HG03159 (cell line): ENCODE data around the gene SEL1L.
"Not testable (repeated sequence)": the region's sequence is repeated elsewhere in the genome, so short reads cannot be mapped to it uniquely, and the experiment has no call there.

Experiments used
- ATAC-seq: cut with Tn5 transposase; IDR thresholded peaks from one replicate; pipeline ENCODE4 v1.9.1; 2021; ENCODE audit warnings: mild to moderate bottlenecking, moderate library complexity; ENCODE audit not compliant: unreplicated experiment

Gene SEL1L

DNA sequence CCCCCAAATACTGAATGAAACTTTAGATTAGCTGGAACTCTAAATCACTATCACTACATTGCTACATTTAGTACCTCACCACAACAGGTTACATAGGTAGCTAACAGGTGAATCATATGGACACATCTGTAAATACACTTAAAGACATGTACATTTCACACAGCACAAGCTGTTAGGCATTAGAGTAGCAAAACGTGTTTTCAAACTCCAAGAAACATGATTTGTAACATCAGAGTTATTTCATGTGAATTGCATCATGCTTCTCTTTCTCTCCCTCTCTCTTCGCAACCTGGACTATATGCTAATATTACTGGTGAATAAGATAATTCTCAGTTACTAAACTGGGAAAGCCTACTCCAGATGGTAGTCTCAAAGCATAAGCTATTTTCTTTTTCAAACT lies 4.3 kb downstream of the SEL1L start:
- ATAC-seq, result no peak

DNA sequence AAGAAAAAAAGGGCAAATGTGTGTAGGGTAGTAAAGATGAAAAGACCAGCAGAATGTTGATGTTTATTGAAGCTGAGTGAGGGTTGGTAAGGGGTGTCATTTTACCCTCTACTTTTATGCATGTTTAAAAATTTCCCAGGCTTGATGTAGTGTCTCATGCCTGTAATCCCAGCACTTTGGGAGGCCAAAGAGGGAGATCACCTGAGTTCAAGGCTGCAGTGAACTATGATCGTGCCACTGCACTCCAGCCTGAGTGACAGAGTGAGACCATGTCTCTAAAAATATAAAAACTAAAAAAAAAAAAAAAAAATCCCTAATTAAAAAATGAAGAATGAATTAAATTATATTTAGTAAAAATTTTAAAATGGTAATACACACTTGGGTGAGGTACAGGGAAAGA lies 8.5 kb downstream of the SEL1L start:
- no peak for ATAC-seq

DNA sequence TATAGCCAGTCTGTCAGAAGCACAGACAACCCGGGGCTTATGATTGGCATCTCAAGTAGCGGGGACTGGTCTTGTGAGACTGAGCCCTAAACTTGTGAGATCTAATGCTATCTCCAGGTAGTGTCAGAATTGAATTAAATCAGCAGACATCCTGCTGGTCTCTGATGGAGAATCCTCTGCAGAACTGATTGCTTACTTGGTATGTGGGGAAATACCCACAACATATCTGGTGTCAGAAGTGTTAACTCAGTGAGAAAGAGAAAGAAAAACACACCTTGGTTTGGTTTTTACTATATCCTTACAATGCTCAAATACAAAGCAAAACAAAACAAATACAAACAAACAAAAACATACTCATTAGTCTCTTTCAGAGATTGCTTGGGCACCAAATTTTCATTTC lies 10.0 kb downstream of the SEL1L start:
- ATAC-seq, result peak; percentile 45

DNA sequence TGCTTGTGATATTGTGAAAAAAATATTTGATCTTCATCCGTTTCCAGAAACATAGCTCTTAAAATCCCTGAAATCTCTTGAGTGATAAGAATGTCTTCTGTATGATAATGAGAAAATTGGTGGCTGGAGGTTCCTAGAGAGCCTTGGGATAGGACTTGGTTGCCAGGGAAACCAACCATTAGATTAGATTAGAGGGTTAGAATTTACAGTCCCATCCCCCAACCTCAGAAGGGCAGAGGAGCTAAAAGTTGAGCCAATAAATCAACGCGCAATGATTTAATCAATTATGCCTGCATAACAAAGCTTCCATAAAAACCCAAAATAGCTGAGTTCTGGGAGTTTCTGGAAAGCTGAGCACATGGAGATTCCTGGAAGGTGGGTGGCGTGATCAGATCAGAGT lies 10.6 kb downstream of the SEL1L start:
- ATAC-seq, result no peak

DNA sequence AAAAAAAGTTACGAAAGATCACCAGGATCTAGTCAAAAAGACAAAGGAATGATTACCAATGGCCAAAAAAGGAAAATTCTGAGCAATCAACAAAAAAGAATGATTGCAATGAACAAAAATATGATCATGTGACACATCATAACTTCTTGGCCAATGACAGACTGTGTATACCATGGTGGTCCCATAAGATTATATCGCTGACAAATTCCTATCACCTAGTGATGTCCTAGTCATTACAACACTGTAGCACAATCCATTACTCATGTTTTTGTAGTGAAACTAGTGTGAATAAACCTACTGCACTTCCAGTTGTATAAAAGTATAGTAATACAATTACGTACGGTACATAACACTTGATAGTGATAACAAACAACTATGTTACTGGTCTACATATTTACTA lies 12.3 kb downstream of the SEL1L start:
- no peak for ATAC-seq

DNA sequence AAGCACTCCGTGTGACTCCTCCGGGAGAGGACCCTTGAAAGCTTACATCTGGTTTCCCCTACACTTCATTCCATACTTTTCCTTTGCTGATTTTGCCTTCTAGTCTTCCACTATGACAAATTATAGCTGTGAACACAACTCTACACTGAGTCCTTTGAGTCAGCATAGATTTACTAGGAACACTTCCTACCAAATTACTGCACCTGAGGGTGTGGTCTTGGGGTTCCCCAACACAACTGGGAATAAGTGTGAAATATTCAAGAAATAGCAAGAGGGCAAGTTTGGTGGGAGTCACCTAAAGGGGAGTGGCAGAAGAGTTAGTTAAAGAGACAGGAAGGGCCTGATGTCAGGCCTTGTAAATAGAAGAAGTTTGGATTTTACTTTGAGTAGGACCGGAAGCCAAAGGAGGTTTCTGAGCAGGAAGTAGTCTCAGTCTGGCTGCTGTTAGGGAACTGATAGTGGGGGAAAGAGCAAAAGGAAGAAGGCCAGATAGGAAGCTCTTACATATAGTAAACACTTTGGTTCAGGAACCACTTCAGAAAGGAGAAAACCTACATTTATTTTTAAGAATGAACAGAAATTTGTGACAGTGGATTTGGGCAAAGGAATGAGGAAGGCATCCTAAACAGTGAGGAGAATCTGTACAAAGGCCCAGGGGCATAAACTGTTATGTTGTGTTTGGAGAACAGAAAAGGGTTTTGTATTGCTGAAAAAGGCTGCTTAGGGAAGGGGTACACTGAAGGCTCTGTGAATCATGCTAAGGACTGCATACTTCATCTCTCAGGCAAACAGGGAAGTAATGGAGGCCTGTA lies 14.2 kb downstream of the SEL1L start:
- peak; percentile 76 for ATAC-seq

DNA sequence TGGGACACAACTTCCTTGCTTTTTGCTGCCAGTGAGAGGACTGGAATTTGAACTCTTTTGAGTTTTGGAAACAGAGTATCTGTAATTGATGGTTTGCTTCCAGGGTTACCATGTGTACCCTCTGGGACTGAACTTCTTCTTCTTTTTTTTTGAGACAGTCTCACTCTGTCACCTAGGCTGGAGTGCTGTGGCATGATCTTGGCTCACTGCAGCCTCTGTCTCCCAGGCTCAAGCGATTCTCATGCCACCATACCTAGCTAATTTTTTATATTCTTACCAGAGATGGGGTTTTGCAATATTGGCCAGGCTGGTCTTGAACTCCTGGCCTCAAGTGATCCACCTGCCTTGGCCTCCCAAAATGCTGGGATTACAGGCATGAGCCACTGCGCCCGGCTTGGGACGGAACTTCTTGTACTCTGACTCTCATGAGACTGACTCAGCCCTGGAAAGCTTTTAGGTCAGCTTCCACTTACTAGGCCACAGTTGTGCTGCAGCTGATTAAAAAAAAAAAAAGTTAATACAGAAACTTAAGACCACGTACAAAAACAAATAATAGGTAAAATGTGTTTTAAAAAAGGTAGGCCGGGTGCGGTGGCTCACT lies 15.8 kb downstream of the SEL1L start:
- no peak for ATAC-seq

DNA sequence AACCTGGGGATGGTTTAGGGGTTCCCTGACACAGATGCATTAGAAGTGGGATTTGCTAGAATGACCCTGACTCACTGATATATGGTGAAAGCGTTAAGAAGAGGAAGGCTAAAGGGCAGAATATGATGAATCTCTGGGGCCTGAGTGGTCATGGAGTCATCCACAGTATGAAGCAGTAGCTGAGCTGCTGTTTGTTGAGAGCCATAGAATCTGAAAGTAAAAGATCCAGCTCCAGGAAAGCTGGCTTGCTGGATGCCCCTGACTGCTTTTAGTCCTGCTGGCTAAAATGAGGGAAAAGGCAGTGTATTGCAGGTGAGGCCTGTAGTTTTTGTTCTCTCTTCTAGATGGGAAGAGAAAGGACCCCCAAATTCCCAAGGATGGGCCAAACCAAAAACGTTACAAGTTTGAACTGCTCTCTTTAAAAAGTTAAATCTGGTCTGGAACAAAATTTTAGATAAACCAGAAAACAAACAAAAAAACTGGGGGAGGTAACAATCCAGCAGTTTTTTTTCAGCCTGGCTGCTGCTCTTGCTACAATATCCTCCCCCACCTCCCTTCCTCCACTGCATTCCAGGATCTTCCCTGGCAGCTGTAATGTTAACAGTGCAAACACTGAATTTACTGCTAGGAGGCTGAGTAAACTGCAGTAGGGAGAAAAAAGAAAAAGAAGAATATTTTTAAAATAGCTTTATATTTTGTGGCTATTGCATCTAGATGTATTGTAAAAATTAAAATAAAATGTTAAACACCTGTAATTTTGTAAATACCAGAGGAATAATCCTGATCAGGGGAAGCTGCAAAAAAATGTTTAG lies 16.5 kb downstream of the SEL1L start:
- no peak for ATAC-seq

DNA sequence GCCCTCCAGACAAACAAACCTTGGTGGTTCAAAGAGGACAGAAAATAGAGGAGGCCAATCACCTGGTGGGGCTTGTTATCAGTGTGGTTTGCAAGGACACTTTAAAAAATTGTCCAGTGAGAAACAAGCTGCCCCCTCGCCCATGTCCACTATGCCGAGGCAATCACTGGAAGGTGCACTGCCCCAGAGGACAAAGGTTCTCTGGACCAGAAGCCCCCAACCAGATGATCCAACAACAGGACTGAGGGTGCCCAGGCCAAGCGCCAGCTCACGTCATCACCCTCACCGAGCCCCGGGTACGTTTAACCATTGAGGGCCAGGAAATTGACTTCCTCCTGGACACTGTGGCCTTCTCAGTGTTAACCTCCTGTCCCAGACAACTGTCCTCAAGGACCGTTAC lies 17.7 kb downstream of the SEL1L start:
- ATAC-seq, result not testable (repeated sequence)

DNA sequence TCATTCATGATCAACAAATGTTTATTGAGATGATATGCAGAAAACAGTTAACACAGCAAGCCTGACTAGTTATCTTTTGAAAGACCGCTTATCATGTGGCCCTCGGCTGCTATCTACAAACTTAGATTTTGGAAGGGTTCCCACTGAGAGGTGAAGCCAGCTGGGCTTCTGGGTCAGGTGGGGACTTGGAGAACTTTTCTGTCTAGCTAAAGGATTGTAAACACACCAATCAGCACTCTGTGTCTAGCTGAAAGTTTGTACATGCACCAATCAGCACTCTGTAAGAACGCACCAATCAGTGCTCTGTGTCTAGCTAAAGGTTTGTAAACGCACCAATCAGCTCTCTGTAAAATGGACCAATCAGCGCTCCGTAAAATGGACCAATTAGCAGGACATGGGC lies 20.8 kb downstream of the SEL1L start:
- not testable (repeated sequence) for ATAC-seq

DNA sequence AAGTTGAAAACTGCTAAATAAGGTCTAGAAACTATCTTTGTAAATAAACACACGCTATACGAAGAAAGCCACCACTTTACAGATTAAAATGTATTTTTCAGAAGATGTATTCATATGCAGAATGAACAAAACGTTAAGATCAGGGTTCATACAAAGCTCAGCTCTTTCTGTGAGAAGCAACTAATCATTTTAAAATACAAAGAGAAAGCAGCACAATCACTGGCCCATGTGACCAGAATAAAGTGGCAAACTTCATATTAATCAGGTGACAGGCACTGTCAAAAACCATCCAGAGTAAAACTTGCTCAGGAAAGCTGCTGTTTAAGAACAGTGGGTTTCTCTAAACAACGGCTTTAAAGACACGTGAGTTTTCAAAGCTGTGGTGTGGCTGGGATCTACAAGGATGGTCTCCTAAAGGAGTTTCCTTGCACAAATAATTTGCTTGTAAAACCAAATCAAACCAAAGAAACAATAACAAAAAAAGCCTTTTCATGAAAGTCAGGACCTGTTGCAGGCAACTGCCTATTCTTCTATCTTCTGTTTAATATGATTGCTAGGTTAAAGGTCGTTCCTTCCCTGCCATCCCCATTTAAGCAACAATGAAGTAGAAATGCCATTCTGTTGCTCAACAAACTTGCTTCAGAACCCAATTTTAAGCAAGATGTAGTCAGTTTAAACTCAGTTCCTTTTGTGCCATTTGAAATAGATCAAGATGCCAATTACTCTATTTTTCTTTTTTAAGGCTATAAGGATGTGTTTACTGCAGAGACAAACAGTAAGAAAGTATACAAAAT lies 22.3 kb downstream of the SEL1L start:
- ATAC-seq, result no peak

DNA sequence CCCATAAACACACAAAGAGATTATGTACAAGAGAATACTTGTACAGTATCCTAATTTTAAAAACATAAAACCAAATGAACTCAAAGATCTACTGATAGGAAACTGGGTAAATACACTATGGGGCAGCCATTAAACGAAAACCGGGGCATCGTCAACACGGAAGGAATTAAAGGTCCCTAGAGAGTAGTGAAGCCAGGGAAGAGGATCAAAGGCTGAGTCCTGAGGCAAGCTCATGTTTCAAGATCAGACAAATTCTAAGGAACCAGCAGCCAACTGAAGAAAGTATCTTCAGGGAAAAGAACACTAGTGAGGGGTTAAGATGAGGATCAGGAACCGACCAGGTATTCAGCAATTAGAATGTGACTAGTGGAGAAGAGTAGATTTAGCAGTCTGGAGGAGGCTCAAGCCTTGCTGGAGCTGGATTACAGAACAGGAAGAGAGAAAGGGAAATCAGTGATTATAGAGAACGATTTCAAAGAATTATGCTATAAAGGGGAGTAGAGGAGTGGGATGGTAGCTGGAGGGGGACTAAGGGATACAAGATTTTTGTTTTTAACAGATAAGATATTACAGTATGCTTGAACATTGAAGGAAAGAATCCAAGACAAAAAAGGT lies 23.7 kb downstream of the SEL1L start:
- no peak for ATAC-seq

DNA sequence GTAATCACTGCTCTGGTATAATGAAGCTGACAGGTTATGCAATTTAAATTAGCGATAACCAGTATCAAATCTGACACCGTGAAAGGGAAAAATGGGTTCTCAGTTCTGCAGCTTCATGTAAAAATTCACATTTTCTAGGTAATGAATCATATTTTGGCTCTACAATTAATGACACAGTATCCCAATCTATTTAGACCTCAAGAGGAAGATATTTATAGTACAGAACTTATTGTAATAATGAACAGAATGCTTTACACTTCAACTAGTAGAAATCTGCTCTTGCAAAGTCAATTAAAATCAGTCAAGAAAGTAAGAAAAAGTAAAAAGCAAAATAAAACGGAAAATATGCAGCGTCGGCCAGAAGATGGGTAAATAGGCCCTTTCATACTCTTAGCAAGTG lies 24.3 kb downstream of the SEL1L start:
- ATAC-seq, result no peak

DNA sequence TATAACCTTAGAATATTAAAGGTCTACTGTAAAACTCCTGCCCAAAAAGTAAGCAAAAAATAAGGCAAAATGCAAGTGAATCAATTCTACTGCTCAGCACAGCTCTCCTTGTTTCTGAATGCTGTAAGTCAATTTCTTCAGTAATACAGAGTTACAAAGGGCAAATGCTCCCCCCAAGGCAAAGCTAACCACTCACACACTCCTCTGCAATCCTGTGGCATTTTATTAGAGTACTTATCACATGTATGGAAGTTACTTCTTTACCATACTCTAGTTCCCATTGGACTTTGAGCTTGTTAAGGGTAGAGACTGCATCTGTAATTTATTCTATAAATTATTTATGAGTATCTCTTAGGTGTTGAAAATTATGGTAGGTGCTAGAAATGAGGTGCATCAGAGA lies 27.2 kb downstream of the SEL1L start:
- ATAC-seq, result no peak

DNA sequence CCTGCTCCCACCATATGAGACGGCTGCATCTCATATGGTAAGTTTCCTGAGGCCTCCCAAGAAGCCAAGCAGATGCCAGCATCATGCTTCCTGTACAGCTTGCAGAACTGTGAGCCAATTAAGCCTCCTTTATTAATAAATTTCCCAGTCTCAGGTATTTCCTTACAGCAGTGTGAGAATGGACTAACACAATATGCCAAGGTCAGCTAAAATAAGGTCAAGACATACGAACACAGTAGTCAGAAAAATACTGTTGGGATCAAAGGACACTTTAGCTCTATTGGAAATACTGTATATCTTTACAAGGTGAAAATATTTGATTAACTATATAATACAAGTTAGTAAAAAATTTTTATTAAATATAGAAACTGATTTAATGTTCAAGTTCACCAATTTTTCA lies 28.8 kb downstream of the SEL1L start:
- ATAC-seq, result no peak

DNA sequence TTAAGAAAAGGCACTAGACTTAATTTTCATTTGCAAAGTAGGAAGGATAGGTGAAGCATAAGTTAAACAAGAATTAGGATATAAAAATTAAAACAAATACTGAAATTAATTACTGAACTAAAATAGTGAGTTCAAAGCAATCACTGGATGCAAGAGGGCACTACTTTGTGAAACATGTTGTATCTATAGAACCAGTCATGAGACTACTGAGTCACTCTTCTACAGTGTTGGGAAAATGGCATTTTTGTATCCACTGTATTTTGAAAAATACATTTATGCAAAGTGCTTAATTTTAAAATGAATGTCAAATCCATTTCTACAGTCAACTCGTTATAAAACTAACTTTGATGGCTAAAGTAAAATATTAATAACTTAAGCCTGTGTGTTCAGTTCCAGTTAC lies 47.9 kb downstream of the SEL1L start:
- no peak for ATAC-seq

DNA sequence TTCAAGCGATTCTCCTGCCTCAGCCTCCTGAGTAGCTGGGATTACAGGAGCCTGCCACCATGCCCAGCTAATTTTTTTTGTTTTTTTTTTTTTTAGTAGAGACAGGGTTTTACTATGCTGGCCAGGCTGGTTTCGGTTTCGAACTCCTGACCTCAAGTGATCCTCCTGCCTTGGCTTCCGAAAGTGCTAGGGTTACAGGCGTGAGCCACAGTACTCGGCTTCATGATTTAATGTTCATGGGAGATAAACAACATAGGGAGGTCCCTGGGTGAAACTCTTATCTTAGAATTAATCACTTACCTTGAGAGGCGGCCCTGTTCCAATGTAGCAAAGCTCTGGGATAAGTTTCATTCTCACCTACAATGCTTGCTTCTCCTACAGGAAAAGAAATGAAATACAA lies 48.3 kb downstream of the SEL1L start:
- peak; percentile 78 for ATAC-seq

DNA sequence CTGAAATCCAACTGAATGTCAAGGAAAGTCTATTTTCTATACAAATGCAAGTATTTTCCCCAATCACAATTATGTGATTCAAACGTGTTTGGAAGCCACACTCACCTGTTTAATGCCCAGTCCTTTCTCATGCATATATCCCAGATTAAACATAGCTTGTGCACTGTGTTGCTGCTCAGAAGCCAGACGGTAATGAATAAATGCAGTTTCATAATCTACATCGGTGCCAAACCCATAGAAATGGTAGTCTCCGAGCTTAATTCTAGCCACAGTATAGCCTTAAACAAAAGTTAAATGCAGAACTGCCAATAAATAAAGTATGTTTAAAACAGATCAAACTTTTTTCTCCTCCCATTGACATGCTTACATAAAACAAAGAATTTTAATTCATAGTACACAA lies 49.5 kb downstream of the SEL1L start:
- no peak for ATAC-seq

DNA sequence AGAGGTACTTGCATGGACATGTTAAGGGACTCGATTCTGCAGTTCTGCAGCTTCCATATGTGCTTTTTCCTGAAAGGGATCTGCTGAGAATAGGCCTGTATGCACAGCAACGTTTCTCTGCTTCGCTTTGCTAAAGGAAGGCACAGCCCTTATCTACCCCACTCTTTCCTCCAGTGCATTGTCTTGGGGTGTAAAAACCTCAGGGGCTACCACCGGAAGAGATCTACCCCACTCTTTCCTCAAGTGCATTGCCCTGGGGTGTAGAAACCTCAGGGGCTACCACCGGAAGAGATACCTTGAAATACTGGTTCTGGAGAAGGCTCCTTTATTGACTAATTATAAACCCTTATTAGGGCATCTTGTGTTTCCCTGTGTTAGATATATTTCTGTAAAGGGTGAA lies 52.9 kb downstream of the SEL1L start:
- no peak for ATAC-seq

DNA sequence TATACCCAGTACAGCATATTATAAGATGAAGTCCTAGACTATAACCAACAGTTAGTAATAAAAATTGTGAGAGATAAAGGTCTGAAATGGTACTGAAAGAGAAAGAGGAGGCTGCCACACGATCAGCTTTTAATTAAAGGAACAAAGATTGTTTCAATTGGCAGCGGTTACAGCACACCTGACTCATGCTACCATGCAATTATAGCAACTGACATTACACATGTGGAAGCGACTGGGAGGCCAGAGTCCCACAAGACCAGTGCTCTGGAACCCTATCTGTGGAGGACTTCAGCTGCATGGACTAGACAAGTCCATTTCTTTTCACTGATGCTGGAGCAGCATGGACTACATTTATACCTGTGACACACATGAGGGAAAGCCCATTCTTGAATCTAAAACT lies 55.2 kb downstream of the SEL1L start:
- ATAC-seq, result no peak

DNA sequence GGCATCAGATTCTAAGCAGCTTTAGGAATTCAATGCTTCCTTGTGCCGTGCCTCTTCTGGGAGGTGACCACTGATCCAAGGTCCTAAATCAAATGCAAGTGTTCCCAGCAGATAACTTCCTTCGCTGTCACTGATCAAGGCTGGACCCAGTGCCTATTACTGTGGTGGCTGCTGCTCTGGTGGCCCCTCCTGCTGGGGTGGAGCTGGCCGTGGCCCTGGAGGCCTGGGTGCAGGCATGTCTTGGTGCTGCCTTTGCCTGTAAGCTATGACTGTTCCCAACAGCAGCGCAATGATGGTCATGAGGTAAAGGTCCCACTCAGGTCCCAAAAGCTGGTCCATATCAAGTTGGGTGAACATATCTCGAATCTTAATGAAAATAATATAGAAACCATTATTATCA lies 56.8 kb downstream of the SEL1L start:
- no peak for ATAC-seq
